Mucosa of descending colon (tissue), 3 donors: ENCODE data around the gene CLCNKB. TPM values are rescaled to one million over a fixed set of nuclear protein-coding genes. Genes with fewer than 3 reads are reported as not detected.
"Not testable (repeated sequence)": the region's sequence is repeated elsewhere in the genome, so short reads cannot be mapped to it uniquely, and the experiment has no call there.

Source experiments
- ATAC-seq: fragments of 200-7000 bp; cut with Tn5 transposase; one replicate; pipeline ENCODE4 v1.9.1; 2020; ENCODE audit warnings: mild to moderate bottlenecking, moderate library complexity
- DNase-seq, 3 donors: peaks; one replicate each; pipeline ENCODE4 v3.0.0-alpha.2; 2020
- H3K36me3 ChIP-seq: fragments of 200-600 bp; one replicate; pipeline ENCODE4 v1.8.0; 2021; ENCODE audit warnings: low read depth, mild to moderate bottlenecking
- H3K4me1 ChIP-seq: fragments of 200-600 bp; one replicate; pipeline ENCODE4 v1.8.0; 2021; ENCODE audit warnings: low read depth, mild to moderate bottlenecking
- H3K4me3 ChIP-seq: fragments of 200-600 bp; one replicate; pipeline ENCODE4 v1.8.0; 2021; ENCODE audit warnings: mild to moderate bottlenecking
- H3K9me3 ChIP-seq: fragments of 200-600 bp; one replicate; pipeline ENCODE4 v1.8.0; 2021; ENCODE audit warnings: mild to moderate bottlenecking
- CTCF ChIP-seq: fragments of 200-600 bp; IDR thresholded peaks from one replicate; pipeline ENCODE4 v1.8.0; 2022; ENCODE audit warnings: antibody characterized with exemption, mild to moderate bottlenecking
- intact Hi-C, 2 donors: fragments of 100-400 bp; cut with DNase I in 1 of 2; cut with micrococcal nuclease in 1 of 2; formaldehyde crosslinking; loops; one replicate each; pipeline versions ENCODE4 v1.11.0 to v1.11.1; 2022; cut with DNase I, micrococcal nuclease
- total RNA-seq, 3 donors: library from RNA; stranded (reverse); fragmentation: NEBNext Ultra II Directional in 2 of 3; extraction: Animal tissue kit (Norgen Biotek cat#: 25700) in 2 of 3; gene quantifications; one replicate each; pipeline versions ENCODE4 v1.2.1 to v1.2.4, GENCODE V29; 2021 to 2023
- donor health status: DM: no; HTN: no; CAD: no; lungs with moderate emphysema.
- donor health status: DM: no; HTN: no; CAD: no.
- donor health status: DM: no; HTN: yes; CAD: no.

The CLCNKB gene
- total RNA-seq, 3 donors from 2014 or later = 1.2 TPM; not detected in 2

- intact Hi-C loops = no loop called here
- Histone ChIP-seq H3K4me3 (no peak overlapping the region), H3K9me3 (no peaks in the 10 kb centered on the region), H3K4me1 (peaks cover 1% of the 10 kb centered on the region), H3K36me3 (no peaks in the 10 kb centered on the region)
- ATAC-seq (no peak), DNase-seq (no peak)
- TF ChIP-seq CTCF = no peak
Observed at GRCh38 chr1:16018749-16019643, 24.6 kb upstream of the CLCNKB start.

GRCh38 chr1:16019644-16020277 lies 23.8 kb upstream of the CLCNKB start:
- no peak for DNase-seq
- no peak for TF ChIP-seq CTCF
- H3K4me3 ChIP-seq = no peak overlapping the region
- intact Hi-C loops = no loop called here
- no peaks in the 10 kb centered on the region for H3K4me1 ChIP-seq
- H3K36me3 ChIP-seq = no peaks in the 10 kb centered on the region
- H3K9me3 ChIP-seq = no peaks in the 10 kb centered on the region
- no peak for ATAC-seq

GRCh38 chr1:16020325-16020724 lies 23.3 kb upstream of the CLCNKB start:
- H3K9me3 ChIP-seq = no peaks in the 10 kb centered on the region

GRCh38 chr1:16020878-16021277 lies 22.7 kb upstream of the CLCNKB start:
- H3K9me3 ChIP-seq, intact Hi-C loops, H3K4me1 ChIP-seq, H3K36me3 ChIP-seq, H3K4me3 ChIP-seq, DNase-seq: not testable (repeated sequence)
- ATAC-seq = peak; percentile 8

More at GRCh38 chr1:16020325-16020724, 23.3 kb upstream of the CLCNKB start:
- intact Hi-C loops = no loop called here
- Histone ChIP-seq H3K36me3 (no peaks in the 10 kb centered on the region), H3K4me1 (no peaks in the 10 kb centered on the region), H3K4me3 (no peak overlapping the region)
- ATAC-seq = no peak
- DNase-seq = no peak
- no peak for TF ChIP-seq CTCF

- Histone ChIP-seq H3K4me3 (no peak within 1 kb of the TSS), H3K4me1 (peaks cover under 1% of the 10 kb centered on the region), H3K36me3 (no peaks in the 10 kb centered on the region), H3K9me3 (no peaks in the 10 kb centered on the region)
- ATAC-seq (no peak), DNase-seq (no peak)
- no peak for TF ChIP-seq CTCF
- intact Hi-C loops = no loop called here
Observed at GRCh38 chr1:16021681-16022080, 21.9 kb upstream of the CLCNKB start, which contains the start of gene CLCNKA. TSS of gene CLCNKA (plus strand) at chr1:16022036. CDS start at chr1:16022620, 584 bp downstream.

GRCh38 chr1:16022393-16022792 lies 21.2 kb upstream of the CLCNKB start:
- Histone ChIP-seq H3K4me1 (peaks cover 8% of the 10 kb centered on the region), H3K36me3 (no peaks in the 10 kb centered on the region), H3K9me3 (no peaks in the 10 kb centered on the region), H3K4me3 (no peak overlapping the region)
- no peak for DNase-seq
- ATAC-seq = no peak
- intact Hi-C loops = no loop called here
- TF ChIP-seq CTCF = no peak
